HG03097 (cell line): Measurements from ENCODE around the gene RBM38.

Experiments
- ATAC-seq: cut with Tn5 transposase; IDR thresholded peaks from one replicate; pipeline ENCODE4 v1.9.1; 2021; ENCODE audit not compliant: unreplicated experiment, low FRiP score

RBM38 gene

DNA sequence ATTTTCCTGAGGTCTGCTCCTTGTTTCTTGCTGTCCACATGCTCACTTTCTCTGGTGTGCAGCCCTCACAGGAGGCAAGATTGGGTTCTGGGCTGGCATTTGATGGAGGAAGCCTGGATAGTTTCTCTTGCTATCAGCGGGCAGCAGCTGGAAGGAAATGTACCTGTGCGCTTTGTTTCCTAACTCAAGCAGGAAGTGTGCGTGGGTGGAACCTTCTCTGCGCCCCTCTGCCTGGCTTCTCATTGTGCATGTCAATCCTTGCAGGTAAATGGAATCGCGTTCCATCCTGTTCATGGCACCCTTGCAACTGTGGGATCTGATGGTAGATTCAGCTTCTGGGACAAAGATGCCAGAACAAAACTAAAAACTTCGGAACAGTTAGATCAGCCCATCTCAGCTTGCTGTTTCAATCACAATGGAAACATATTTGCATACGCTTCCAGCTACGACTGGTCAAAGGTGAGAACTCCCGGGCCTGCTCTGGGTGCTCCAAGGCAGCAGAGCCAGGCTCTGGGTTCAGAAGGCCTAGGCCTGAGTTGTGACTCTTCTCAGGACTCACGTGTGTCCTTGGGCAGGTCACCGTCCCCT is 16.8 kb upstream of the RBM38 start:
- no peak for ATAC-seq

DNA sequence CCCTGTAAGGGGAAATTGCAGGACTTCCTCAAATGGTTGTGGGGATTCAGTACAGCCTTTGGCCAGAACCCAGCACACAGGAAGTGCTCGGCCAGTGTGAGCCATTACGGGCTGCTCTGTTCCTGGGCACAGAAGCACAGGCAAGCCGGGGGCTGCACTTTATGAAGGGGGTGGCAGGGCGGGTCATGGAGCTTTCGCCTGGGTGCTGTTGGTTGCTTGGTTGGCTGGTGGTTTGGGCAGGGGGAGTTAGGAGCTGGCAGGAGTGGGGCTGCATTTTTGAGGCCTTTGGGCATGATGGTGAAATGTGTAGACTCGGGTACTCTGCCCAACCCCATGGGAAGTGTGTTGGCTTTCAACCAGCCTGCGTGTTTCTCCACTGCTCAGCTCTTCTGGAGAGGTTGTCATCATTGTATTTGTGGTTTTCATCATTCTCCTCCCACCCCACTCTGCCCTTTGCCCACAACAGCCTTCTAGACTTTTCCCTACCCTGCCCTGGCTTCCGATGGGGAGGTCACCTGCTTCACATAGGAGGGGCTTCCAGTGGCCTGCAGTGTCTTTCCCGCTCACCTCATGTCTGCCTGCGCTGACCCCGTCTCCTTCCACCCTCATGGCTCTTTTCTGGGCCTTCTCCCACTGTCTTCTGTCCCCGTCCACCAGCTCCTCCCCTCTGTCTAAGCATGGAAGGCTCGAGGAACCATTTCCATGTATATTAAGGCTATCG is 16.1 kb upstream of the RBM38 start:
- ATAC-seq: no peak

DNA sequence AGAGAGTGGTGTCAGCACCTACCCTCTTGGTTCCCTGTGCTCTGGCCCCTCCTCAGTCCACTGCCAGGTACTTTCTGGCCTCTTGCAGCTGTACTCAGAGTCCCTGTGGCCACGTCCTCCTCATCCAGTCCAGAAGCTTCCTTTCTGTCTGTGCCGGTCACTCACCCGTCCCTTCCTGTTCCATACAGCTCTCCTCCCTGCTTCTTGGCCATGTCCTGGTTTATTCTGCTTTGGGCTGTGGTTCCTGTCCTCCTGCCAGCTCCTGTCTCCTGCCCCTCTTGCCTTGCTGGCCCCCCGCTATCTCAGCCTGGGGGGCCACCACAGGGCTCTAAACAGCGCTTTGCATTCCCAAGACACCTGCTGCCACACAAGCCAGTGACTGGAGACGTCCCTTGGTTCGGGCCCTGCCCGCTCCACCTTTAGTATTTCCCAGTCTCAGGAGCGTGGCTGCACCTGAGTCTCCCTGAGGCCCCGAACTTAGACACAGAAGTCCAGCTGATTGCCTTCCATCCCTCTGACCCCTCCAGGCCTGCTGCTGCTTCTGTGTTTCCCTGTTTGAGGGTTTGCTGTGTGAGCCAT is 15.5 kb upstream of the RBM38 start:
- no peak for ATAC-seq

DNA sequence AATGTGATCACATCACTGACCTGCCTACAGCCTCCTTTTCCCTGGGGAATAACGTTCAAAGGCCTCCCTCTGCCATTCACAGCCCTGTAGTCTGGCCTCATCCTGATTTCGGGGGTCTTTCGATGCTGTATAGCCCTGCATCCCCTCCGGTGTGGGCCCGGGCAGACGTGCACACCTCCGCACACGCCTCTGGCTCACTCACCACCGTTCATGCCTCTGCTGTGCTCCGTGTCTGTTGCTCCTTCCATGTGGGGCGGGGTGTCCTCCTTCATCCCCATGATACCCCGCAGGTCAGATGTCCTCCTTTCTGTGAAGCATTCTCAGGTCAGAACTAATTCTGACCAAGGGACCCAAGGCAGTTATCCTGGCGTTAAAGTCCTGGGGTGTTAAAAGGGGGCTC is 13.8 kb upstream of the RBM38 start:
- ATAC-seq: no peak

DNA sequence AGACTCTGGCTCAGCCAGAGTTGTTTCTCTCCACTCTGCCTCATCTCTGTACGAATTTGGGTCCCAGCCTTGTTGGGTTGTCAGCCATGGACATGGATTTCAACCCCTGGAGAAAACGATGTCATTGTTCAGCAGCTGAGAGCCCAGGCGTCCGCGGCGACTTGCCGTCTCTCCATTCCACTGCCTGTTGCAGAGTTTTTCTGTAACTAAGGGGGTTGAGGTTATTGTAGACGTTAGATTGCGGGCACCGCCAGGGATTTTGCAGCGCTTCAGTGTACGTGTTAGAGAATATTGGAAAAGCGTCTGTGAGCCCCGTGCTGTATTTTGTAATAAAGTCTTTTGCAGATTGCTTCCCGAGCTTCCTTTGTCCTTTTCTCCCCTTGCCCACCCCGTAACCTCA is 13.1 kb upstream of the RBM38 start:
- ATAC-seq: no peak

DNA sequence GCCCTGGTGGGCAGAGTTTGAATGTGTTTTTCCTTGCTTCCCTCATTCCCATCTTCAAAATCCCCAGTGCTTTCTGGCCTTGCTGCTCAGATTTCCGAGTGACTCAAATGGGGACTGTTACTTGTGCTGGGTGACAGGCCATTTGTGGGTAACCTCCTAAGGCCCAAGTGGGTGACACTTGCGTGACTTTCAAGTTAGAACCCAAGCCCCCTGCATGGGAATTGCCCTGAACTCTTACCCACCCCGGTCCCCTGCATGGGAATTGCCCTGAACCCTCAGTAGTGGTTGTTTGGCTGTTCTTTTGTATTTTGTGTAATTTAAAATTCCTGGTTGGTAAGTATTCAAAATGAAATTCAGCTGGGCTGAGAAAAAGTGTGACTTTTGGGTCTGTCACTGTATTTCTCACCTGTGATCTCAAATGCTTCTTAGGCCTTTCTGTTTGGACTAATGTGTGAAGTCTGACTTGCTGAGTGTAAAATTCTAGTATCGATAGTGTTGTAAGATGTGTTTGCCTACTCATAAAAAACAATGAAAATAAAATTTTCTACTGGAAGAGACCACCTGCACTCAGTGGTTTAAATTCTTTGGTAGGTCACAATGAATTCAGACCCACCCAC is 12.4 kb upstream of the RBM38 start:
- ATAC-seq: no peak

DNA sequence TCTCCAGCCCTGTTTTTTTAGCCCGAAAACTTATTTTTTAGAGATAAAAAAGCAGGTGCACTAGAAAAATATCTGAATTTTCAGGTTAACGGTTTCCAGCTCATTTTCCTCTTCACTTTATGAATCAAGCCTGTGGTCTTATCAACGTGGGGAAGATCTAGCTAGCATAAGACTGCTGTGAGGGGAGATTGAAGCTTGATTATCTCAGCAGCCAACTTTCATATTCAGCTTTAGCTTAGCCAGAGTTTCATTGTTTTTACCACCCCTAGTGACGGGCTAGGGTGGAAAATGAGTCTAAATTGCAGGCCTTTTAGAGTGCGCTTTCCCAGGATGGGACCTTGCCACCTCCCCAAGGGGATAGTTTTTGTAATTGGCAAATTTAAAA is 11.9 kb upstream of the RBM38 start:
- ATAC-seq: no peak

DNA sequence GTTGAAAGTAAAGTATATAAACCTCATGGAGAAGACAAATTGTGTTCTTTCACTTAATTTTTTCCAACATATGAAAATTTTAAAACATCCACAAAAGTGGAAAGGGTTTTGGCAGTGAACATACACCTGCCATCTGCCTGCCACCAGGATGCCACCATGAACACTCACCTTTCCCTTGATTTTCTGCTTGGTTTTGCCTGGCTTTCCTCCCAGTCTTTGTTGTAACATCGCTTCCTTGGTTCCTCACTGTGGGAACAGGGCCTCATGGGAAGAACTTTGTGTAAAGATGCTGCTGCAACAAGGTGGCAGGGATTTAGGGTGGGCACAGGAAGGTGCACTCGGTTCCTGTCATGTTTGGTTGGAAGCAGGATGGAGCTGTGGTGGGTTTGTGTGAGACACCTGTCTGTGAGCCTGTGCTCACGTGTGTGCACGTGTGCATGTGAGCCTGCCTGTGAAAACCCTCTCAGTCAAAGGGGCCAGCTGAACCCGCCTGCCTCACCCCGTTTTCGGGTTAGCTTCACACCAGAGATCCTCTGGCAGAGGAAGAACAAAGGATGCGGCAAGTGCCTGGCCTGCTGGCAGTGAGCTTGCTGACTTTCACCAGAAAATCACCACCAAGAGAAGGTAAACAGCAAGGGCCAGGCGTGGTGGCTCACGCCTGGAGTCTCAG is 11.0 kb upstream of the RBM38 start:
- no peak for ATAC-seq

DNA sequence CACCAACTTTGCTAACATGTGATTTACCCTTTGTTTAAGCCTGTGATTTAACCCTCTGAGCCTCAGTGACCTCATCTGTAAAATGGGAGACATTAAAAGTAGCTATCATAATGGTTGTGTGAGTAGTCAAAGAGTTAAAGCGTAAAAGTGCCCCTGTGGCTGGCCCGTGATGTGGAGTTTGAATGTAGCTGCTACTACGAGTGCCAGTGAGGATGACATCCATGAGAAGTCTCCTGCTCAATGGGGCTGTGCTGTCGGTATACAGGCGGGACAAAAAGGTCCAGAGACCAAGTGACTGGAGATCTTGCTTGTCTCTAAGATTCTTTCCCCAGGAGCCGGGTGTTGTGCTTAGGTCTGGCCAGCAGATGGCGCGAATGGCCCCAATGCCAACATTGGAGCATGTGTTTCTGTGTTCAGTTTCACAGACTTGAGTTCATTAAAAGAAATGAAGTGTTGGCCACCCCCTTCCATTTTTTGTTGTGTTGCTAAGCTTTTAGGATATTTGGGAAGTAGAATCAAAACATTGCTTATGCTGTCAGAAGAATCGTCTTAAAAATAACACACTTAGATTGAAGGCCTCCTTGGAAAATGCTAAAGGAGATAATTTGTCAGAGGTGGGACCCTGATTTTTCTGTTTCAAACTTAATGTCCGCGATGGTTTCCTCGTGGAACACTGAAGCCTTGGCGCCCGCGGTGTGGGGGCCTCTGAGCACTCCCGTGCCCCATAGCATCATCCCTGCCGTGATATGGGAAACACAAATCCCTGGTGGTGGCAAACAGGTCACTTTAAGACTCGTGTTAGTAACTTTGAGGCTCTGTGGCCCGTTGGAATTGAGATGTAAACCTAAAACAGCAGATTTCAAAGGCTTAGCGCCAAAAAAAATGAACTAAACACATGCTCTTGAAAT is 9.3 kb upstream of the RBM38 start:
- ATAC-seq: no peak

DNA sequence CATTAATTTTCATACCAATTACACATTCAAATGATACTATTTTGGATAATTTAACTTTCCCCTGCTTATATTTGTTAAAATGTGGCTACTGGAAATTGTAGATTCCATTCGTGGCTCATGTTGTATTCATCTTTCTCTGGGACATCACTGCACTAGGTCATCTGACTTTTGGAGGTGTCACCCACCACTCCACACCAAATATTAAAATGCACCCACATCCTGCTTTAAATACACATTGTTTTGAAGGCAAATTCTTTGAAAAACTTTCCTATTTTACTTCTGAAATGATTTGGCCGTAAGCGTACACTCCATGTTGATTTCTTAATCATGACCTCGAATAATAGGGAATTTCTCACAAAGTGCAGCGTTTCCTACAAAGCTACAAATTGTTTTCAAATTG is 8.7 kb upstream of the RBM38 start:
- no peak for ATAC-seq

DNA sequence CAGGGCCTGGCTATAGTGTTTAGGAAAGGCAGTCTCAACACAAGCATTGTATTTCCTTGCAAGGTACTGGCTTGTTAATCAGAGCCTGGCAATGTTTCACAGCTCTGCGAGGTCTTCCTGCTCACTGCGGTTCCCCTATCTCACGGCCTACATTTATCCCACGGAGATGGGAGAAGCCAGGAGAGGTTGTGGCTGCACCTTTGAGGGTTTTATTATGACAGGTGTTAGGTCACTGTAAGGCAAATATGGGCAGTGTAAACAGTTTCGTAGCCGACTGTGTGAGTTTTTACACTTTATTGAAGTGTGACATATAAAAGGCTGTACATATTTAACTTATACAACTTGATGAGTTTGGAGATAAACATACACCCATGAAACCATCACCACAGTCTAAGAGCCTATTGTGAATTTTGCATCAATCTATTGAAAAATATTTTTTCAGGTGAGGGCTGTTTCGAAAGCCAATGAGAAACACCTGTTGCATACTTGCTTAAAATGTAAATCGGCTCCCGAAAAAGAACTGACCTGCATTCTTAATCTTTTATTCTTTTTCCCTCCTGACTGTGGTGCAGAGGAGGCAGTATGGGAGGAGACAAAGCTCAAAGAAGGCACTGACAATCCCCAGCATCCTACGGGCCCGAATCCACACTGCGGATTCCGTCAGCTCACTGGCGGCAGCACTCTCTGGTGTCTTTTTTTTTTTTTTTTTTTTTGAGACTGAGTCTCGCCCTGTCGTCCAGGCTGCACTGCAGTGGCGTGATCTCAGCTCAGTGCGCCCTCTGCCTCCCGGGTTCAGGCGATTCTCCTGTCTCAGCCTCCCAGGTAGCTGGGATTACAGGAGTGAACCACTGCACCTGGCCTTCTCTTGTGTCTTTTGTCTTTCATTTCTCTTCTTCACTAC is 7.5 kb upstream of the RBM38 start:
- no peak for ATAC-seq

DNA sequence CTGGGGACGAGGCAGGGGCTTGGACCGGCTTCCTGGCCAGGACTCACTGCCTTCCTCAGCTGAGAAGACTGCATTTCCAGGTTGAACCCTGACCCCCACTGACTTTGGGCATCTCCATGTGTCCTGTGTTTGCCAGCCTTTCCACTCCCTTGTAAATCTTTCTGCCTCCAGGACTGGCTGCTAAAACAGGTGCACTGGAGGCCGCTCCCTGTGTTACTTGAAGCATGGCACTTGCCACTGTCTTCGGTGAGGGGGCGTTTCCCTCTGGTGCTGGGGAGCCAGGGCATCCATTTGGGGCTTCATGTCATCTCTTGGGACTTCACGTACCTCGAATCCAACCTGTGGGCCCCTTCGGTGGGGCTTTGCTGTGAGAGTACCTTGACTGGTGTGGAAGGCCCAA is 6.7 kb upstream of the RBM38 start:
- ATAC-seq: no peak

DNA sequence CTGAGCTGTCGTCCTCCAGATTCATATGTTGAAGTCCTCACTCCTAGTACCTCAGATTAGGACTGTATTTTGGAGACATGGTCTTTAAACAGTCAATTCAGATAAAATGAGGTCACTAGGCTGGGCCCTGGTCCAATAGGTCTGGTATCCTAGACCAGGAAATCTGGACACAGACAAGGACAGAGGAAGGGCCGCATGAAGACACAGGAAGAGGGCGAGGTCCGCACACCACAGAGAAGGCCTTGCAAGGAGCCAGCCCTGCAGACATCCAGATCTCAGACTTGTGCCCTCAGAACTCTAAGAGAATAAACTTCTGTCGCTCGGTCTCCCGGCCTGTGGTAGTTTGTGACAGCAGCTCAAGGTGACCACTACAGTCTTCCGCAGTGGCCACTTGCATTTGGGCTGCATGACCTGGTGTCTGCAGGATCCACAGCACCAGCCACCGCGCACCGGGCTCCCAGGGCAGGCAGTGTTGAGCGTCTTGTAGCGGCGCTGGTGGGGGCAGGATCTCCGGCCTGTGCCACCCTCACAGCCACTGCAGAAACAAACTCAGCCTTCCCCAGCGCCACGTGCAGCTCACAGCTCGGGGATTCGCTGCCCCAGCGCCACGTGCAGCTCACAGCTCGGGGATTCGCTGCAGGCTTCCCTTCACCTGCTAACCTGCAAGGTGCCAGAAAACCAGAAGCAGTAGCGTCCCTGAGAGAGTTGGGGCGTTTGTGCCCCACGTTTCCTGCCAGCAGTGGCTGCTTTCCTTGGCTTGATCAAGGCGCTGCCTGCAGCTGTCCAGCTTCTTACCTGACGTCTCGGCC is 6.0 kb upstream of the RBM38 start:
- ATAC-seq: no peak

DNA sequence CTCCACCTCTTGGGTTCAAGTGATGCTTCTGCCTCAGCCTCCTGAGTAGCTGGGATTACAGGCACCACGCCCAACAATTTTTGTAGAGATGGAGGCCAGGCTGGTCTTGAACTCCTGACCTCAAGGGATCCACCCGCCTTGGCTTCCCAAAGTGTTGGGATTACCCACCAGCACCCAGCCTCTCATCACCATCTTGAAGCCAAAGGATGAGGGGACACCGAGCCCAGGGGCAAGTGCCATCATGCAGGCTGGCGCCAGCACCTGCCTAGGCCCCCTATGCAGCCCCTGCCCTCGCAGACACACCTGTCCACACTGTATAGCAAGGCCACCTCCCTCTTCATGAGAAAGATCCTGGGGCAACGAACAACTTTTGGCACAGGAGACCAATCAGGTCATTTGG is 5.3 kb upstream of the RBM38 start:
- ATAC-seq: no peak

DNA sequence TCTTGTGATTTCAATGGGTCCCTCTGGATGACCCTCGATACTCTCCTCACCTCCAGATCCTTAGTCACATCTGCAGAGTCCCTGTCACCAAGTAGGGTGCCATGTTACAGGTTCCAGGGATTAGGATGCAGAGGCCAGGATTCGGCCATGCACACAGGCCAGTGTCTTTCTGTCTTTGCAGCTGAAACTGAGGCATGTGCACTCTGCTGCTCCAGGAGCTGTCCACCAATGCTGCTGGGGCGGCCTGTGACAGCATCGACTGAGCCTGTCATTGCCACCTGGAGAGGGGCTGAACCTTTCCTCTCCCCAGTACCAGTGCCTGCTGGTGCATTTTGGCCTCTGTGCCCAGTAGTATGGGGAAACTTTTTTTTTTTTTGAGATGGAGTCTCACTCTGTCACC is 4.4 kb upstream of the RBM38 start:
- no peak for ATAC-seq

DNA sequence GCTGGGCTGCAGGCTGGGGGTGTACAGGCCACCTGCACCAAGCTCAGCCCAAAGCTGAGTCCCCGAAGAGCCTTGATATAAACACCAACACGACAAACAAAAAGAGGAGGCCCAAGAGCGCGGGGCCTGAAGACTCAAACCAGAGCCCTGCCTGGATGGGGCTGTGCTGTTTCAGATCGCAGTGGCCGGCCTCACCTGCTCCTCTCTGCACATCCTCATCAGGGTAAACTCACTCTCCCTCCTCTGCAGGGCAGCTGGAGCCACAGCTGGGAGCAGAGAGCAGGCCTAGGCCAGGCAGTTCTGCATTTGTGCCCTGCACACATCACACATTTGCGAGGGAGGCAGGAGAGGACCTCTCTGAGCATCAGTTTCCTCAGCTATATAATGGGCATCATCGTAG is 3.7 kb upstream of the RBM38 start:
- no peak for ATAC-seq

DNA sequence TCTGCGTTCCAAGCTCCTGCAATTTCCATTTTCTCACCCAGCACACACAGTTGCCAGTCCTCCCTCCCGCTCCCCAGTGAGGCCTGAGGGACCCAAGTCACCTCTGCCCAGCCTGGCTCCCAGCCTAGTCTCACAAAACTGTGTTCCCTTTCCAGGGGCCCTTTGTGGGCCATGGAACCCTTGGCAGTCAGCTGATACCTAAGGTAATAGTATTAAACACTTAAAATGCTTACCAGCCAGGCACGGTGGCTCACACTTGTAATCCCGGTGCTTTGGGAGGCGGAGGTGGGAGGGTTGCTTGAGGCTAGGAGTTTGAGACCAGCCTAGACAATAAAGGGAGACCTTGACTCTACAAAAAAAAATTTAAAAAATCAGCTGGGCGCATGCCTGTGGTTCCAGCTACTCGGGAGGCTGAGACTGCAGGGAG is 3.2 kb upstream of the RBM38 start:
- ATAC-seq: no peak

DNA sequence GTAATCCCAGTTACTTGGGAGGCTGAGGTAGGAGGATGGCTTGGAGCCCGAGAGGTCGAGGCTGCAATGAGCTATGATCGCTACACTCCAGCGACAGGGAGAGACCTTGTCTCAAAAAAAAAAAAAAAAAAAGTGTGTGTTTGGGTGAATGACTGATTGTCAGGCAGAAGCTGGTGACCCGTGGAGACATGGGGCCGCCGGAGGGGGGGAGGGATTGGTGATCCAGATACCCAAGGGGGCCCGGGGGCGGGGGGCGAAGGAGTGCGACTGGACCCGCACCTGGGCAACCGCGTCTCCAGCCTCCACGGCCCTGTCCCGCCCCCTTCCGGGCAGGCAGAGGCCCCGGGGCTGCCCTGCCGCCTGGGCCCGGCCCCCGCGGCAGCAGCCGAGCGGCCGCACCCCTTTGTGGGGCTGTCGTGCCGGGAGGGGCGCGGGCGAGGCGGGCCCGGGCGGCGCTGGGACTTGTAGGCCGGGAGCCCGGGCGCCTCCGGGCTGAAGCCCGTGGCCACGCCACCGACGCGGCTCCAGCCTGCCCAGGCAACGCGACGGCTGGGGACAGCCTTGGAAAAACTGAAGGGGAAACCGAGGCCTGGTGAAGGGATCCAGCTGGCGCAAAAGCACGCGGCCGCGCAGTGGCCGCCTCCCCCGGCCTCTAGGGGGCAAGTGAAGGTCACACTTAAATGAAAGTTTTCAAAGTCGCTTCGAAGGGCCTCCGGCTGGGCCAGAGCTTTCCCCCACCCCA is 2.1 kb upstream of the RBM38 start:
- ATAC-seq: no peak
